Mesendoderm (in vitro differentiated cells): Measurements from ENCODE around the gene NLGN4Y.
"Not testable (repeated sequence)": the region's sequence is repeated elsewhere in the genome, so short reads cannot be mapped to it uniquely, and the experiment has no call there.

Source experiments
- DNase-seq: peaks from one replicate; pipeline ENCODE4 v3.0.0; 2013
- H2AK5ac ChIP-seq: 2 replicates; pipeline ENCODE4 v1.6.1; 2013; ENCODE audit warnings: low read length, inconsistent platforms
- H2BK120ac ChIP-seq: 2 replicates; pipeline ENCODE4 v1.6.1; 2013; ENCODE audit warnings: low read depth, mild to moderate bottlenecking, low read length, moderate library complexity, mixed read lengths
- H2BK15ac ChIP-seq: replicated peaks from 2 replicates; pipeline ENCODE4 v1.6.1; 2013; ENCODE audit warnings: low read depth, mild to moderate bottlenecking, moderate library complexity
- H2BK5ac ChIP-seq: 2 replicates; pipeline ENCODE4 v1.6.1; 2013; ENCODE audit warnings: low read length, inconsistent platforms
- H3K18ac ChIP-seq: 2 replicates; pipeline ENCODE4 v1.6.1; 2013; ENCODE audit warnings: mild to moderate bottlenecking, low read length, mixed read lengths
- H3K23ac ChIP-seq: one replicate; pipeline ENCODE4 v1.6.1; 2013; ENCODE audit warnings: low read length
- H3K27ac ChIP-seq: 2 replicates; pipeline ENCODE4 v1.5.1; 2013; ENCODE audit warnings: low read depth, mild to moderate bottlenecking, inconsistent platforms, low read length, moderate library complexity
- H3K27me3 ChIP-seq: 2 replicates; pipeline ENCODE4 v1.6.1; 2013; ENCODE audit warnings: low read length, control low read depth, mild to moderate bottlenecking, inconsistent platforms; ENCODE audit not compliant: insufficient read depth, poor library complexity
- H3K36me3 ChIP-seq: 2 replicates; pipeline ENCODE4 v1.6.1; 2013; ENCODE audit warnings: low read length, inconsistent platforms; ENCODE audit not compliant: control insufficient read depth, insufficient read depth
- H3K4ac ChIP-seq: one replicate; pipeline ENCODE4 v1.6.1; 2013; ENCODE audit warnings: low read depth, mild to moderate bottlenecking, low read length, moderate library complexity
- H3K4me1 ChIP-seq: 2 replicates; pipeline ENCODE4 v1.6.1; 2013; ENCODE audit warnings: low read depth, low read length, inconsistent platforms; ENCODE audit not compliant: control insufficient read depth
- H3K4me2 ChIP-seq: 2 replicates; pipeline ENCODE4 v1.6.1; 2013; ENCODE audit warnings: low read length
- H3K4me3 ChIP-seq: 2 replicates; pipeline ENCODE4 v1.5.1; 2013; ENCODE audit warnings: mild to moderate bottlenecking, low read length
- H3K56ac ChIP-seq: one replicate; pipeline ENCODE4 v1.6.1; 2013; ENCODE audit warnings: low read length
- H3K79me1 ChIP-seq: 2 replicates; pipeline ENCODE4 v1.6.1; 2013; ENCODE audit warnings: low read length, inconsistent platforms
- H3K79me2 ChIP-seq: 2 replicates; pipeline ENCODE4 v1.6.1; 2013; ENCODE audit warnings: mild to moderate bottlenecking, low read length; ENCODE audit not compliant: control insufficient read depth, insufficient read depth
- H3K9ac ChIP-seq: 2 replicates; pipeline ENCODE4 v1.6.1; 2013; ENCODE audit warnings: low read length, inconsistent platforms
- H4K5ac ChIP-seq: one replicate; pipeline ENCODE4 v1.6.1; 2013; ENCODE audit warnings: low read length
- H4K8ac ChIP-seq: one replicate; pipeline ENCODE4 v1.6.1; 2013; ENCODE audit warnings: low read depth, mild to moderate bottlenecking, control low read depth, low read length, moderate library complexity
- WGBS: extraction: QIAGEN DNeasy Blood & Tissue Kit; methylation state at CpG from one replicate; pipeline ENCODE4 v1.1.7; 2013; ENCODE audit warnings: low lambda C conversion rate, missing lambda C conversion rate; ENCODE audit not compliant: insufficient coverage; ENCODE audit errors: extremely low coverage; 5-methylcytosine and 5-hydroxymethylcytosine counted together

Gene NLGN4Y

GRCh38 chrY:14834103-14835060 is 310.1 kb downstream of the NLGN4Y start:
- Histone ChIP-seq H3K4me2 (no peak overlapping the region), H3K18ac (no peak overlapping the region), H3K4ac (no peak overlapping the region), H3K9ac (no peak overlapping the region), H4K8ac (no peak overlapping the region), H3K27ac (no peak overlapping the region), H4K5ac (no peak overlapping the region), H3K23ac (no peak overlapping the region), H3K56ac (no peak overlapping the region), H3K79me1 (no peaks in the 10 kb centered on the region), H3K4me1 (no peaks in the 10 kb centered on the region), H3K4me3 (no peak overlapping the region), H3K27me3 (no peaks in the 10 kb centered on the region), H2AK5ac (no peak overlapping the region), H3K36me3 (peaks cover 5% of the 10 kb centered on the region), H2BK120ac (no peak overlapping the region), H2BK5ac (no peak overlapping the region), H2BK15ac (no peak overlapping the region), H3K79me2 (no peaks in the 10 kb centered on the region)
- peak; percentile 59 for DNase-seq
- WGBS: no CpG with 5 or more reads among the region's 4 CpGs

- Histone ChIP-seq H3K79me1 (no peaks in the 10 kb centered on the region), H3K27ac (no peak overlapping the region), H3K56ac (no peak overlapping the region), H4K8ac (no peak overlapping the region), H2BK5ac (no peak overlapping the region), H3K9ac (no peak overlapping the region), H3K4ac (no peak overlapping the region), H3K27me3 (no peaks in the 10 kb centered on the region), H3K36me3 (no peaks in the 10 kb centered on the region), H3K18ac (no peak overlapping the region), H3K4me2 (no peak overlapping the region), H3K4me3 (no peak overlapping the region), H3K4me1 (no peaks in the 10 kb centered on the region), H2BK15ac (no peak overlapping the region), H3K79me2 (no peaks in the 10 kb centered on the region), H2BK120ac (no peak overlapping the region), H2AK5ac (no peak overlapping the region), H3K23ac (no peak overlapping the region), H4K5ac (no peak overlapping the region)
- WGBS: no CpG with 5 or more reads among the region's 3 CpGs
- no peak for DNase-seq
These were observed 313.1 kb downstream of the NLGN4Y start for GRCh38 chrY:14837466-14837865.

GRCh38 chrY:14850734-14851133 is 326.4 kb downstream of the NLGN4Y start:
- Histone ChIP-seq H3K79me1 (no peaks in the 10 kb centered on the region), H3K4me3 (no peak overlapping the region), H3K36me3 (no peaks in the 10 kb centered on the region), H3K23ac (no peak overlapping the region), H3K4me2 (no peak overlapping the region), H3K9ac (no peak overlapping the region), H2BK120ac (no peak overlapping the region), H3K56ac (no peak overlapping the region), H3K27ac (no peak overlapping the region), H4K8ac (no peak overlapping the region), H2AK5ac (no peak overlapping the region), H3K18ac (no peak overlapping the region), H3K27me3 (no peaks in the 10 kb centered on the region), H2BK15ac (no peak overlapping the region), H2BK5ac (no peak overlapping the region), H3K4me1 (no peaks in the 10 kb centered on the region), H3K4ac (no peak overlapping the region), H4K5ac (no peak overlapping the region), H3K79me2 (no peaks in the 10 kb centered on the region)
- DNase-seq: no peak
- WGBS: no CpG with 5 or more reads among the region's 1 CpG

GRCh38 chrY:14860448-14860847 is 336.1 kb downstream of the NLGN4Y start:
- Histone ChIP-seq H3K4me2 (no peak overlapping the region), H3K36me3 (no peaks in the 10 kb centered on the region), H2BK15ac (no peak overlapping the region), H2BK120ac (no peak overlapping the region), H3K4me1 (no peaks in the 10 kb centered on the region), H2AK5ac (no peak overlapping the region), H3K79me2 (no peaks in the 10 kb centered on the region), H3K4me3 (no peak overlapping the region), H4K5ac (no peak overlapping the region), H3K9ac (no peak overlapping the region), H4K8ac (no peak overlapping the region), H3K27ac (no peak overlapping the region), H3K27me3 (no peaks in the 10 kb centered on the region), H3K4ac (no peak overlapping the region), H2BK5ac (no peak overlapping the region), H3K18ac (no peak overlapping the region), H3K79me1 (no peaks in the 10 kb centered on the region), H3K56ac (no peak overlapping the region), H3K23ac (no peak overlapping the region)
- no peak for DNase-seq

- H2AK5ac ChIP-seq, H3K36me3 ChIP-seq, H3K9ac ChIP-seq, H4K8ac ChIP-seq, DNase-seq, H3K79me2 ChIP-seq, H3K4me3 ChIP-seq, H3K27me3 ChIP-seq, H3K56ac ChIP-seq, H3K18ac ChIP-seq, H3K4me2 ChIP-seq, H3K27ac ChIP-seq, H3K4me1 ChIP-seq, H2BK120ac ChIP-seq, H2BK5ac ChIP-seq, H4K5ac ChIP-seq, H3K4ac ChIP-seq, H3K23ac ChIP-seq, H3K79me1 ChIP-seq, H2BK15ac ChIP-seq: not testable (repeated sequence)
- no CpG with 5 or more reads among the region's 8 CpGs for WGBS
These were observed 336.7 kb downstream of the NLGN4Y start for GRCh38 chrY:14861033-14861432.

- Histone ChIP-seq H3K56ac (no peak overlapping the region), H2BK120ac (no peak overlapping the region), H3K27ac (no peak overlapping the region), H3K27me3 (no peaks in the 10 kb centered on the region), H2BK15ac (no peak overlapping the region), H2BK5ac (no peak overlapping the region), H3K36me3 (no peaks in the 10 kb centered on the region), H3K4me1 (no peaks in the 10 kb centered on the region), H3K4me3 (no peak overlapping the region), H3K9ac (no peak overlapping the region), H3K23ac (no peak overlapping the region), H3K4me2 (no peak overlapping the region), H2AK5ac (no peak overlapping the region), H3K79me2 (no peaks in the 10 kb centered on the region), H3K79me1 (no peaks in the 10 kb centered on the region), H3K4ac (no peak overlapping the region), H3K18ac (no peak overlapping the region), H4K8ac (no peak overlapping the region), H4K5ac (no peak overlapping the region)
- WGBS: no CpG with 5 or more reads among the region's 2 CpGs
- DNase-seq: no peak
These were observed 347.6 kb downstream of the NLGN4Y start for GRCh38 chrY:14871971-14872370.
